DMS 273 treated with DMSO at 0.1 percent for 48 hours (cell line): ENCODE results near the gene IFFO2.

Source experiments
- DNase-seq: peaks from one replicate; lab custom pipeline; 2025; lab: John Stamatoyannopoulos, UW

IFFO2 gene

DNA sequence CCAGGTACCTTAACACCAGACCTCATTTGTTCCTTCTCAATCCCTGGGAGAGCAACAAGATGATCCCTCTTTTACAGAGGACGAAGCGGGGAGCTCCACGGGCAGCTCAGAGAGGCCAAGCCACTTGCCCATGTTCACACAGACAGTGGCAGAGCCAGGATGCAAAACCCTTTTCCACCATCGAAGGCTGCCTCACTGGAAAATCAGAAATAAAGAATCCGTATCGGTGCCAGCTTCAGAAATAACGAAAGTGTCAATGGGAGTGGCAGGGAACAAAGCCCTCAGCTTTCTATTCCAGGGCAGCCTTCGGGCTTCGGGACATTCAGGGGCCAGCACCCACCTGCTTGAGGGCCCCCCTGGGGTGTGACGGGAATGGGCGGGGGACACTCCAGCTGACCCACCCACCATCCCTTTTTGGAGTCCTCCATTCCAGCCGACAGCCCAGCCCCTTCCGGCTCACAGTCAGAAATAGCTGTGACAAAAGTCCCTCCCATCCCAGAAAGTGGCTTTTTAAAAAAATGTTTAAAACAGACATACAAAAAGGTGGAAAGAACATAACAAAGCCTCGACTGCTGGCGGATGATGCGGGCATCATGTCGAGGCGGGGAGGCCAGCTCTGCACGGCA is 6.0 kb downstream of the IFFO2 start:
- DNase-seq: no peak

DNA sequence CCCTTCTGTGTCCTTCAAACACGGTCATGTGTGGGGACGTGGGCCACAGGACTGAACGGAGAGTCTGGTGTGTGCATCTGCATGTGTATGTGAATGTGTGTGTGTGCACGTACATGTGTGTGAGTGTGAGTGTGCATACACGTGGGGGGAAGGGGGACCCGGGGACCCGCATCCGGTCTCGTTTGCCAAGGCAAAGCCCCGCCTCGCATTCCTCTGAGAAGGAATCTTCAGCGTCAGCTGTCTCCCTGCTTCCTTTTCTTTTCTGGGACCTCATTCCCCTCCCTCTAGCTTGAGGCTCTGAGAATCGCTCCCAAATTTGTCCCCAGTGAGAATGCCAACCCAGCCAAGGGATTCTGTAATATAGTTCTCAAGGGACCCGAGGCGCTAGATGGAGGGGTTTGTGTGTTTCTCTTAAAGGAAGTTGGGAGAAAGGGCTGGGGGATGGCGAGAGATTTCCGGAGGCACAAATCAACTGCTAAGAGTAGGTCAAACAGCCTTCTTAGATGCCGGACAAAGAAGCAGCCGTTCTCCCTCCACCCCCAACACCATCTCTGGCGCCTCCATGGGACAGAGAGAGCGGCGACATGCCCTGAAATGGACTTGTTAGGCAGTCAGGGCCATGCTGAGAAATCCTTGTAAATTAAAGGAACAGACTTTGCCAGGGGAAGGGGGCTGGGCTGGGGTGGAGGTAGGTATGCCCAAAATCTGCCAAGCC is 6.6 kb downstream of the IFFO2 start:
- no peak for DNase-seq

DNA sequence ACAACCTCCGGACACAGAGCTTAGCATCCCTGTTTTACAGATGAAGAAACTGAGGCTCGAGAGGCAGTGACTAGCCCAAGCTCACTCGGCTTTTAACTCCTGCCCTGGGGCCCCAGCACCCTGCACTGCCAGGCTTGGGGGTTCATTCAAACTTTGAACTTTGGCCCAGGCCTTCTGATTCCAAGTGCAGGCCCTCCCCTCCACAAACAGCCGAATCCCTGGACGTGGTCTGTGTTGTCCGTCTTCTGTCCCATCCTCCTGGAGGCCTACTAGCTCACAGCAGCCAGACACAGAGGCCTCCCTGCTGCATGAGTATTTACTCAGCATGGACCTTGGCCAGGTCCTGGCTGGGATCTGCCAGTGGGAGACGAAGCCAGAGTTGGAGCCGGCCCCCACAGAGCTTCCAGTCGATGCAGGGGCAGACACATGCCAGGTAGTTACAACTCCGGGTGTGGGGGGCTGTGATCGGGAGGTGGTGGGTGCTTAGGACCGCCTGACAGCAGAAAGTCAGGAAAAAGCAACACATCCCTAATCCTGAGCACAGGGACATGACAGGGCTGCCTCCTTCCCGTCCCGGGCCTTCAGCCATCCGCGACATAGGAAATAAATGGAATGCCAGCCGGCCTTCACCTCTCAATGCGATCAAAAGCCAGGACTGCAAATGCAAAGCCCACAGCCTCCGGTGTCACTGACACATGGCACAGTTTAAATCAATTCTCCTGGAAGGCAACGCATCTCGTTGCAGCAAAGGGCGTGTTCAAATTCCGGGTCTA is 7.4 kb downstream of the IFFO2 start:
- DNase-seq: no peak

DNA sequence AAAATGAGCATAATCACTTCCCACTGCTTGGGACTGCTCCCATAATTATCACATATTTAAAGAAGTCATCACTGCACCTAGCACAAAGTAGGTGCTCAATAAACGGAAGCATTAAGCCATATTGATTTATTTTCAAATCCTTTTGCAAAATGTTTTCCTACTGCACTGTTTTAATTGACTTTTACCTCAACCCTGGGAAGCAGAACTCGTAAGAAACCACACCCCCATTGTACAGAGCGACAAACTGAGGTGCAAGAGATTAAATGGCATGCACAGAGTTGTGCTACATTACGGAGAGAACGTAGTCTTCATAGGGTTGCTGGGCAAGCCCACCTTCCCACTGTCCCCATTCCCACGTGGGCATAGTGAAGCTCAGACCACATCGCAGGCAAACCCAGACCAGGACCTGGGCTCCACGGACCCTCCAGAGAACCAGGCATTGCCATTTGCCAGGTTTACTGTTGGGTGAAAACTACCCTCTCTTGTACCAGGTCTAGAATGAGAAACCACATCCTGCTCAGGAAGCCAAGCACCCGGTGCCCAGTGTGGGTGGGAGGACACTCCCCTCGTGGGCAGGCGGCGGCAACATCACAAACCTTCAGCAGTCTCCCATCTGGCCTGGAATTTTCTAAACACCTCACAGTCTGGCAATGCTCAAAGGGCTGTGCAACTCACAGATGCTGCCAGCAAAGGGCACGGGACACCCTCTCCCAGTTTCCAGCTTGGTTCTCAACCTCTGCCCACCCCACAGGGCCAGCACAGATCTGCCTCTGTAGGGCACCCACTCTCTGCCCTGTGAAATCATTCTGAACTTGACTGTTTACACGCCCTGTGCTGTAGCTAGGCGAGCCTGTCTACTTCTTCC is 8.2 kb downstream of the IFFO2 start:
- DNase-seq: peak; percentile 21

DNA sequence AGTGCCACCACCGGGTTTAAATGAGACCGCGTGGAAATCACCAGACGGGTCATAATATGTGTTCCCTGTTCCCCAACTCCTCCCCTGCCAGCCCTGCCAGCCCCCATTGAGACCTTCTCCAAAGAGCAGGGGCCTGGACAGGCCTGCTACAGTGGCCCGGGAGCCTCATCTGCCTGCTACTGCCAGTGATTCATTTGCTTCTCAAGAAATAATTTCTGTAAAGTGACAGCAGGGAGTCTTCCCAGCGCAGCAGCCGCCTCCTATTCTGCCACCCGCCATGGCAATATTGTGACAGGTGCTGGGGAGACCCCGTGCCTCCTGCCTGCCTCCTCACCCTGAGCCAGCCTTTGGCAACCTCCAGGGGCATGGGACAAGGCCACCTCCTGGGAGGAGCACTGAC is 8.9 kb downstream of the IFFO2 start:
- DNase-seq: no peak

DNA sequence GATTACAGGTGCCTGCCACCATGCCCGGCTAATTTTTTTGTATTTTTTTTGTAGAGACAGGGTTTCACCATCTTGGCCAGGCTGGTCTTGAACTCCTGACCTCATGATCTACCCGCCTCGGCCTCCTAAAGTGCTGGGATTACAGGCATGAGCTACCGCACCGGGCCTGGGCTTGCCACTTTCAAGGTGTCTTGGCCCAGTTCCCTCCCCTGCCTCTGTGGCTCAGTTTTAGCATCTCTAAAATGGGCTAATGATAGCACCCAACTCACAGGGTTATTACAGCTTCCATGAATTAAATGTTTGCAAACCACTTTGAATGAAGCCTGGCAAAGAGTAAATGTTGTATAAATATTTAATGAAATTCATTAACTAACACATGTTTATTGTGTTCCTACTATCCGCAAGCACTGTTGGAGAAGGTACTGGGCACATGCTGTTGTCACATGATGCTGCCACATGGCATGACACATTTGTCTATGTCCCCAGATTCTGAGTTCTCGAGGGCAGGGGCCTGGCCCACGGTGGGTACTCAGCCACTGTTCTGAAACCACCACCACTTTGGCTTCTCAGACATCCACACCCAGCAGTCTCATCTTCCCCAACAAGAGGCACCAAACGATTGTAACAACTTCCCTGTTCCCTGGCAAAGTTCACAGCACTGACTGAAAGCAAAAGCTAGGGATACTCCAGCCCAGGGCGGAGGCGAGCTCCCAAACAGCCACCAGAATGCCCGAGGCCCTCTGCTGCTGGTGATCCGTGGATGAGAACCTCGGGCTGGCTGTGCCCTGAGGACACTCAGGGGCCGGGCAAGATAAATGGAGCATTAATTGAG is 9.7 kb downstream of the IFFO2 start:
- no peak for DNase-seq

DNA sequence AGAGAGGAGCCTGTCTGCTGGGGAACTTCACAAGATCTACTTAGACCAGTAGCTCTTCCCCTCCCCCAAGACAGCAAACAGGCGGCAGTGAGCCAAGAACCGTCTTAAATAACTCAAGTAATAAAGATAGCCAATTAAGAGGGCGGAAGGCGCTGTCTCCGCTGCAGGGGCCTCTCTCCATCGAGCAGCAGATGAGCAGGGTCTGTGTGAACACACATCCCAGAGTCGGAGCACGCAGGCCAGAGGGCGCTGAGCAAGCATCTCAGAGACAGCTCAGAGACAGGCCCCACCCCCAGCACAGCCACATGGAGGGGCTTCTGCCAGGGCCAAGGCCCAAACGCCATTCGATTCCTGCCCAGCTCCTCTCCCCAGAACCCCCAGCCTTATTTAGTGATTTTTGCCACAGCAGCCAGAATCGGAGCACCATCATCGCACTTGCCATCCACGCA is 11.1 kb downstream of the IFFO2 start:
- DNase-seq: peak; percentile 38

DNA sequence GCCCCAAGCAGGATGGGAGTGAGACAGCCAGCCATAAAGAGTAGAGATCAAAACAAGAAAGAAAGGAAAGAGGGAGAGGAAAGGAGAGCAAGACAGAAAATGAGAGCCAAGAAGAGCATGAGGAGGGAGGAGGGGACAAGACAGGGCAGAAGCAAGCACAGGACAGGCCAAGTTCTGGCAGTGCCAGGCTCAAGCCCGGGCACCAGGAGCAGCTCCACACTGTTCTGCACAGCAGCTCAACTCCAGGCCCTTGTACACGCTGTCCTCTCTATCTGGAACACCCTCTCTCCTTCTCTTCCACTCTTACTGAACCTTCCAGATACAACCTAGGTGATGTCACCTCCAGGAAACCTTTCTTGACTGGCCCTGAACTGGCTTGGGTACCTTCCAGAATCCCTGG is 11.7 kb downstream of the IFFO2 start:
- no peak for DNase-seq

DNA sequence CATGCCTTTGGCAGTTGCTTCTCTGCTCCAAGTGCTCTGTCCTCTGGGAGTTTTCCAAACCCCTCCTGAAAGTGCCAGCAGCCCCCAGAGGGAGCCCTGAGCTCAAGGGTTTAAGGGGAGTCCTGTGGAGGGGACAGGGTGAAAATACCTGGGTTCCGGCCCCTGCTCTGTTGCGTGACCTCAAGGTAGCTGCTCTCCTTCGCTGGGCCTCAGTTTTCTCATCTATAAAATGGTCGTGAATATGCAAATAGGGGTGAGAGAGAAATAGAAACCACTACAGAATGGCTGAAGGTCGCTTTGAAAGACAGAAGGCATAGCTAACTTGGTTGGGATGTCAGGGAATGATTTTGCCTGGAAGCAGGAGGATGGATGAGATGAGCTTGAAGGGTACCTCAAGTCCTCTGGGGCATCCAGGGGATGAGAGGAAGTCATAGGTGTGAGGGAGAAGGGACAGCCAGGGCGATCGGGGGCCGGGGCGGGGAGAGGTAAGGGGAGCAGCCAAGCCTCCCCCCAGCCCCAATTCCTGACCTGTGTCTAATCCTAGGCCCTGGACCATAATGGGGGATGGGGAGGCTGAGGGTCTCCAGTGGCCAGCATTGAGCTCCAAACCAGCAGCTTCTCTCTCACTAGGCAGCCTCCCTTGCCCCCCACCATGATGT is 12.4 kb downstream of the IFFO2 start:
- no peak for DNase-seq

DNA sequence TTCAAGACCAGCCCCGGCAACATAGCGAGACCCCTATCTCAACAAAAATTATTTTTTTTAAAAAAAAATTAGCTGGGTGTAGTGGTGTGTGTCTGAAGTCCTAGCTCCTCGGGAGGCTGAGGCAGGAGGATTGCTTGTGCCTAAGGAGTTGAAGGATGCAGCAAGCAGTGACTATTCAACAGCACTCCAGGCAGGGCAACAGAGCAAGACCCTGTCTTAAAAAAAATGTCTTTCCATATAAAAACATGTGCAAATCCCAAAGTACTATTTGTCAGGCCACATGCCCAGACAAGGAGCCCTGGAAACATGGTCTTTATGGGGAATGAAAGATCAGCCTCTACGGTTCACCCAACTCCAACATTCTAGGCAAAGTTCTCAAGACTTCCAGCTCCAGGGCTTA is 13.3 kb downstream of the IFFO2 start:
- no peak for DNase-seq

DNA sequence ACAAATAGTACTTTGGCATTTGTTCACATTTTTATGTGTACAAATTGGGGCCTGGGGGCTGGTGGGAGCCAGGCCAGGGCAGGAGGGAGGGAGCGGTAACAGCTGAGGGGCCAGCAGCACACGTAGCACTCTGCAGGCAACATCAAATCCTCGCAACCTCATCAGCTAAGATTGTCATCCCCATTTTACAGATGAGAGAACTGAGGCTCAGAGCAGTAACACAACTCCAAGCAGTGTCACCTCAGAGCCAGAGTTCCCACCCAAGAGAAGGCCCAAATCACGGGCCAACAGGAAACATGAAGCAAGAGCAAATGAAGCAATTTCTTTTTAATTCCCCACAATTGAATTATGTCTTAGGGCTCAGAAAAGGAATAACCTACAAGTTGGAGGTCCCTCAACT is 14.1 kb downstream of the IFFO2 start:
- DNase-seq: no peak

DNA sequence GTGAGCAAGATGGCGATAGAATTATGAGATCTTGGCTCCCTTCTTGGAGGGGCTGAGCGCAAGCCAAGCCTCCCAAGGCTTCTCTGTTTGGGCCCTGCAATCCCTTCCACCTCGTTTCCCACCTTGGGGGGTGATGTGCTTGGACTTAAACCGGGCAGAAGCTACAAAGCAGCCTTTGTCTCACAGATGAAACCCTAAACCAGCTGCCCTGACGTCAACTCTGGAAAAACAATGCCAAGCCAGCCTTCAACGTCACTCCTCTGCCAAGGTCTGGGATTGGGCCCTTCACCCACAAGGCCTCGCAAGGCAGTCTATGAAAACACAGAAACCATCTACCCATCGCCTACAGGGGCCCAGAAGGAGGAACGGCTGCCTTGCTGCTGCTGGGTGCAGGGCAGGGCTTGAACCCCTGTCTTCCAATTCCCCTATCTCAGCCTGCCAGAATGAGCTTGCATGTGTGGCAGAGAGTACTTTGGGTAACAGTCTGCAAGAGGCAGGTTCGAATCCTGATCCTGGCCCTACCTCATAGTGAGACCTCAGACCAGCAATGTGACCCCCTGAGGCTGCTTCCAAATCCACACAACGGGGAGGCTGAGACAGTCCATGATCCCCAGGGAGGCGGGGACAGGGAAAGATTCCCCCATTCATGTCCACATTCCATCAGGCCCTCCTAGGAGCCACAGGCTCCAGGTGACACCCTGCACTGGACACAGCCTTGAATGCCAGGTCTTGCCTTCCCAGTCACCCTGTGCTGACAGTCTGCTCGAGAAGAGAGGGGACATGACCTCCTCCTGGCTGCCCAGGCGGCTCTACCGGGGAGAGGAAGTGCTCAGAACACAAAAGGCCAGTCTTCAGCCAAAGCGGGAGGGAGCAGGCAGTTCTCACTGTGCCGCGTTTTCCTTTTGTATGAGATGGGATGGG is 15.0 kb downstream of the IFFO2 start:
- no peak for DNase-seq

DNA sequence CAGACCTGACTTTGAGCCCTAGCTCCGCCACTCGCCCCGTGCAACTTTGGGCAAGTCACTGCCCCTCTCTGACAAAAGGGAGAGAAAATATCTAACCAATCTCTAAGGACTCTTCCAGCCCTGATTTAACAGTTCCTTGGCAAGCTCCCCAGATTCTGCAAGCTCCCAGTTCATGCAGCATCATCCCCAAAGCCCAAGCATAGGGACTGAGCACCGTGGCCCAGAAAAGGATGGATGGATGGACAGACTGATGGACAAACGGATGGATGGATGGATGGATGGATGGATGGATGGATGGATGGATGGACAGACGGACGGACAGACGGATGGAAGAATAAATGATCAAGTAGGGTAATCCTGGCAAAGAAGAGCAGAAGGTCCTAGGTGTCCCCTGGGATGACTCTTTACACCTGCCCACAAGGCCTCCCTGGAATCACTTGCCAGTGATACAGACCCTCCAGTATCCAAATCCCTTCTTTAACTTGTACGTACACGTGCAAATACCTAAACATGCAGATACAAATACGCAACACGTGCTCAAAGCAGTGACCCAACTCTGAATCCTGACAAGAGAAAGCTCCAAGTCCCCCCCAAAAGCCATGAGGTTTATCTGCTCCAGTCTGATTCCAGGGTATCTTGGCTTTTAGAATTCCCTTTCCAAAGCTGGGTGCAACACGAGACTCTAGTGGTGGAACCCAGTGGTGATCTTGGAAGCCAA is 16.0 kb downstream of the IFFO2 start:
- no peak for DNase-seq

DNA sequence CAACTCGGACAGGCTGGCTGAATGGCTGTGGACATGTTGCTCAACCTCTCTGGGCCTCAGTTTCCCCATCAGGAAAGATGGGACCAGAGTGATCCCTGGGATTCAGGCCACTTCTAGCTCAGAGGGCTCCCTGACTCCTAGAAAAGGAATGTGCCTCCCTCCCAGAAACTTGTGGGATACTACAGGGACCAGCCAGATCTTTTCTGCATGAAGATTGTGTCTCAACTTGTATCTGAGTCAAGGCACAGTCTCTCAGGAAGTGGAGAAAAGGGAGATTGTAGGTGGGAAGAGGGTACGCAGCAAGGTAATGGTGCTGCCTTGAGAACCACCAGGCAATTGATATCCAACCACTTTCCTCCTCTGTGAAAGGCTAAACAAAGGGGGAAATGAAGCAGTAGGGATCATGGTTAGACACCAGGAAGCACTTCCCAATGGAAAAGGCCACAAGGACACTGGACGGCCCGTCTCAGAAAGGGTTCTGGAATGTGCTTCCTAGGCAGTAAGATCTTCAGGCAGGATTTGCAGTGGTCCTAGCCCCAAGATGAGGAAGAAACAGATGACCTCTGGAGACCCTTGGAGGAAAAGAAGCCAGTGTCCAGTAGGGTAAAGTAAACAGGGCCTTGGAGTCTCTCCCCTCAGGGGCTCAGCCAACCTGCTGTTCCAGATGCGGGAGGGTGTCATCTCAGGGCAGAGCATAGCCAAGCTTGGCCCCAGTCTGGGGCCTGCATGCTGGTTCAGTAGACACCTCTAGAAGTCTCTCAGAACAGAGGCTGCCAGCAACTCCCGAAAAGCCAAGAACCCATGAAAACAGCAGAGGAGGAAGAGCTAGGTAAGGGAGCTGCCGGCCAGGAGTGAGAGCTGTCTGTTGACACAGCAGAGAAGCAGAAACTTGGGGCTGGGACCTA is 16.8 kb downstream of the IFFO2 start:
- peak; percentile 49 for DNase-seq

DNA sequence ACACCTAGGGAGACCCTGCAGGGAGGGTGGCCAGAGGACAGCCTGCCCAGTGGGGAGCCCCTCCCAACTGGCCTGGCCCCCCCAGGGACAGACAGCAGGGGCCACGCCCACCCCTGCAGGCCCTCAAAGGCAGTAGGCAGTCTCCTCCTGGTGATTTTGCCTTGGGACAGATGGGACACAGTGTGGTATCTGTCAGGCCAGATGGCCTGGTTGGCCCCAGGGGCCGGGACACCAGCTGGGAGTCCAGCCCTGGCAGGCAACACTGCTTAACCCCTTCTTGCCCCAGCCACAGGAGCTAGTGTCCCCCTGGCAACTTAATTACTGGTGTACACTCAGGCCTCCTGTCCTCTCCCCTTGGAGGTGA is 17.8 kb downstream of the IFFO2 start:
- peak; percentile 92 for DNase-seq

DNA sequence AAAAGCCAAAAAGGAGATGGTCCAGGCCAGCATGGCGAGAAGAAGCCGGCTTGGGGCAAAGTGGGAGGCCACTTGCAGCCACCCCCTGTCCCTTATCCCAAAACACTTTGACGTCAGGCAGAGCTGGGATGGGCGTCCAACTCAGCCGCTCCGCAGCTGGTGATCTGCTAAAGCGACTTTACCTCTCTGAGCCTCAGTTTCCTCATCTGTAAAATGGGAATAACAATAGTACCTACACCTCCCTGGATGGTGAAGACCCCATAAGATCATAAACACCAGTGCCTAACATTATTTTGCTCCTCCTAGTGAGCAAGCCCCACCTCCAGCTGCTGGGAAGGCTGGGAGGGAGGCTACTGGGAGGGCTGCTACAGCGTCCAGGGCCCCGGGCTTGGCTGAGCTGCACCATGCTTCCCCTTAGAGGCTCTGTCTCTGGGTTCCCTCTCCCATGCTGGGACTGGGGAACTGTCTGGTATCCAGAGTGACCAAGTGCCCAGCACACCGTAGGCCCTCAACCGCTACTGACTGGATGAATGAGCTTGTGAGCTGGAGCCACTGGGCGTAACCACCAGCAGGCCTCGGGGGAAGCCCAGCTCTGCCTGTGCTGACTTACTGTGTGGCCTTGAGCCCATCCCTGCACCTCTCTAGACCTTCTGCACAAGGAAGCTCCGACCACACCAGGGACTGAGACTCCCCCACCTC is 18.3 kb downstream of the IFFO2 start:
- DNase-seq: peak; percentile 79

DNA sequence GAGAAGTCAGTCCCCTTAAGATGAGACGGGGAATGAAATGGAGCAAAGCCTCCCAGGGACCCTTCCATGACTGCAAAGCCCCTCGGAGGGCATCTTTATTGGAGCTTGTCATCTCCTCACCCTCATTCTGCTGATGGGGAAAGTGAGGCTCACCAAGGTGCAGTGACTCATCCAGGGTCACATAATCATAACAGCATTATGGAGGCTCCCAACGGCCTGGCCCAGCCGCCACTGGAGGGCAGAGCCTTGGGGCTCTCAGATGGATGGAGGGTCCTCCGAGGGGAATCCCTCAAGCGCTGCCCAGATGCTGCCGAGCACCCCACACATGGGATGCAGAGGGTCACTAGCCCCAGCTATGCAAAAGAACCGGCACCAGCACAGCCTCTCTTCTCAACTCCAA is 18.9 kb downstream of the IFFO2 start:
- no peak for DNase-seq
